ENCODE results near the gene DGKD.

DNA sequence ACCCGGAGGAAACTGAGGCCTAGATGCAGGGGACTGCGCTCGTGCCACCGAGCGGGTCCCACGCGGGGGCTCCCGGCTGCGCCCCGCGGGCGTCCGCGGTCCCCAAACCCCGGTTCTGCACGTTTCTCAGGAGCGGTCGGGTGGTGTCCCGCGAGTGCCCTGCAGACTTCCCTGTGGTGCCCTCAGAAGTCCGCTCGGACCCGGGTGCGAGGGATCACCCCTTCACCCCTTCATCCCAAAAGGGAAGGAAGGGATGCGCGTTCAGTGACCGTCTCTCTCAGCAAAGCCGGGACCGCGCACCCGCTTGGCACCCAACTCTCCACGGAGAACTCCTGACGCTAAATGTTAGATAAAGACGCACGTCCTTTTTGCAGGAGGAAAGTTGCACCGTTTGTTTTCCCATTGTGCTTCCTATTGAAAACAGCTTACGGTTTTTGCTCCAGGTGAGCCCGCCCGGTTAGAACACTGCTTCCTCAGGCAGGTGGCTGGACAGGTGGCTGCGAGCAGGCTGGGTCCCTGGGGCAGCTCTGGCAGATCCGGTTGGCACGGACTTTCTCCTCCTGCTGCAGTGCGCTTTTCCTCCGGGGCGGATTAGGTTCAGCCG, 779 bp downstream of the DGKD start:
- TF ChIP-seq, protein P1, sequence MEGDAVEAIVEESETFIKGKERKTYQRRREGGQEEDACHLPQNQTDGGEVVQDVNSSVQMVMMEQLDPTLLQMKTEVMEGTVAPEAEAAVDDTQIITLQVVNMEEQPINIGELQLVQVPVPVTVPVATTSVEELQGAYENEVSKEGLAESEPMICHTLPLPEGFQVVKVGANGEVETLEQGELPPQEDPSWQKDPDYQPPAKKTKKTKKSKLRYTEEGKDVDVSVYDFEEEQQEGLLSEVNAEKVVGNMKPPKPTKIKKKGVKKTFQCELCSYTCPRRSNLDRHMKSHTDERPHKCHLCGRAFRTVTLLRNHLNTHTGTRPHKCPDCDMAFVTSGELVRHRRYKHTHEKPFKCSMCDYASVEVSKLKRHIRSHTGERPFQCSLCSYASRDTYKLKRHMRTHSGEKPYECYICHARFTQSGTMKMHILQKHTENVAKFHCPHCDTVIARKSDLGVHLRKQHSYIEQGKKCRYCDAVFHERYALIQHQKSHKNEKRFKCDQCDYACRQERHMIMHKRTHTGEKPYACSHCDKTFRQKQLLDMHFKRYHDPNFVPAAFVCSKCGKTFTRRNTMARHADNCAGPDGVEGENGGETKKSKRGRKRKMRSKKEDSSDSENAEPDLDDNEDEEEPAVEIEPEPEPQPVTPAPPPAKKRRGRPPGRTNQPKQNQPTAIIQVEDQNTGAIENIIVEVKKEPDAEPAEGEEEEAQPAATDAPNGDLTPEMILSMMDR (IDR thresholded peaks at IDR 0.05; ENCODE audit: insufficient read depth, low read length, poor library complexity, severe bottlenecking), result no peak
- TF ChIP-seq EZH2phosphoT487 (conservative IDR thresholded peaks at IDR 0.05; ENCODE audit: low read length), result no peak
